T-helper 2 cell treated with Interferon-gamma antibody and Interleukin-4, amounts not matched to agents 100 ng/mL and 5 ng/mL, for 36 hours (primary cell): ENCODE results near the gene NDNF. TPM values are rescaled to one million over a fixed set of nuclear protein-coding genes. Genes with fewer than 3 reads are reported as not detected.

ENCODE experiments used
- intact Hi-C: fragments of 100-400 bp; cut with micrococcal nuclease; formaldehyde crosslinking; loops from one replicate; pipeline ENCODE4 v1.15.1; 2023
- total RNA-seq: library from RNA; stranded (reverse); gene quantifications from 2 replicates; pipeline ENCODE4 v1.2.3, GENCODE V29; 2022

The NDNF gene
- total RNA-seq, 1 donor from 2014 or later: not detected

DNA sequence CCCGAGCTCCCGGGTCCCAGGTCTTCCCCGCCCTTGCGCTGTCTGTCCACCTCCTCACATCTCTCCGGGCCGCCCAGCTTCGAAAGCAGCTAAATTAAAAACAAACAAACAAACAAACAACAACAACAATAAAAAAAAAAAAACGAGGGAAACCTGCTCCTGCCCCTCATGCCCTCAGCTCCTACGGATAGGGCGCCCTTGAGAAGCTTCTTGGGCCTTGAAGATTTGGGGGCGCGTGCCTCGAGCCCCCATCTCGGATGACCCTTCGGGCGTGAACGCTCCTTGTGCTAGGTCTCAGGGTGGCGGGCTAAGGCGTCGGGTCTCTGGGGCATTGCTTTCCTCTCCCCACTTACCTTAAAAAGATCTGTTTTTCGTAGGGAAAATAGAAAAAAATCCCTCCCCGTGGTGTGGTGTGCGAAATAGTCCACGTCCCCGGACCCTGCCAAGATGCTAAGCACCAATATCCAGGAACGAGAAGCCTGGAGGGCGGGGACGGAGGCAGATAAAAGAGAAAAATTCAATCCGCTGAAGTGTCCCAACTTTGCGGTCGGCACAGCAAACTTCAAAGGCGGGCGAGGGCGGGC, 603 bp downstream of the NDNF start:
- intact Hi-C loops: loop anchor here (10.0 kb wide), 1 partner anchor 147 kb away; the partner anchor contains the start of gene PRDM5

DNA sequence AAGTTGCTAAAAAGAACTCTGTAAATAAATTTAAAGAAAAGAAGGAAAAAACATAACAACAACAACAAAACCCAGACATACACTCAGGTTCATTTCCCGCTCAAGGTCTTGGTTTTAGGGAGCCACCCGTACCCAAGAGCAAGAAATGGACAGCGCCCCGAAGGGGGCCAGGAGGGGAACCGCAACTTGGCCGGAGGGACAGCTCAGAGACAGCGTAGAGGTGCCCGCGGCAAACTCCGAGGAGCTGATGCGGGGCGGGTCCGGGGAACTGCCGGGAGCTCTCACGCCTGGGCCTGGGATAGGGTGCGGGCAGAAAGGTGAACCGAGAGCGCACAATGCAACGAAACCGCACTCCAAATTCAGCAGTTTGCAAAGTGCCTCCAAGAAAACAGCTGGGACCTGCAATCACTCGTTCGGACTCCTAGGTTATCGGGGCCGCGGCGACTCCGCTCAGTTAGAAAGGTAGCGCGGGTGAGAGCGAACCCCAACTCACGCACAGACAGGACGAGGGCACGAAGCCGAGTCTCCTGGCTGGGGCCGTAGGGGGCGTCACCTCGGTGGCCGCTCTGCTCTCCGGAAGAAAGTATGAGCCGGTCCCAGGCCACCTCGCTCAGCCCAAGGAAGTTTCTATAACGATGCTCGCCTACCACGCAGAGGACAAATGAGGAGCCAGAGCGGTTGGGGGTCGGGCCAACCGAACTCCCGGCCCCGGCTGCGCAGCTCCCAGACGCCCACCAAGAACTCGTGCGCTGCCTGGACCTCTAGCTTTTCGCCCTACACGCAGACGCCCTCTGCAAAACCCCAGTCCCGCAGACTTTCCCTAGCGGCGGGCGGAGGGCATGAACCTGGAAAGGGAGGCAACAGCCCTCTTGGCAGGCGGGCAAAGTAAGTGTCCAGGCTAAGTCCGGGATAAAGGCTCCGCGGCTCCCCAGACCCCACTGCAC, 1.4 kb downstream of the NDNF start:
- intact Hi-C loops: loop anchor here (10.0 kb wide), 1 partner anchor 146 kb away; the partner anchor contains the start of gene PRDM5

DNA sequence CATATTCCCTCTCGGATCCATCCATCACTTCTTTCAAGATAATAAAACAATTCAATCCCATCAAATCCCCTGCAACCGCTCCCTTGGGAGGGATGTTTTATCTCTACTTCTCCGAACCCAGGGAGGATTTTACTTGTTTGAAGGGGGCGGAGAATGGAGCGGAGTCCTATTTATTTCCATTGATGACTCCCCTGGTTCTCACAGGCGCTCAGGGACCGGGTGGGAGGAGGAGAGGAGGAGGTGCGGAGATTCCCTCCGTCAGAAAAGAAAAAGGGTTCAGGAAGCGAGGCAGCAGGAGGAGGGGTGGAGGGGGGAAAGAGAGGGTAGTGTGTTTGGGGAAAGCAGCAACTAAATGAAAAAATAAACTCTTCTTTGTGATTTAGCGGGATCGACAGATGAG, 2.1 kb downstream of the NDNF start:
- intact Hi-C loops: loop anchor here (10.0 kb wide), 1 partner anchor 145 kb away; the partner anchor contains the start of gene PRDM5

DNA sequence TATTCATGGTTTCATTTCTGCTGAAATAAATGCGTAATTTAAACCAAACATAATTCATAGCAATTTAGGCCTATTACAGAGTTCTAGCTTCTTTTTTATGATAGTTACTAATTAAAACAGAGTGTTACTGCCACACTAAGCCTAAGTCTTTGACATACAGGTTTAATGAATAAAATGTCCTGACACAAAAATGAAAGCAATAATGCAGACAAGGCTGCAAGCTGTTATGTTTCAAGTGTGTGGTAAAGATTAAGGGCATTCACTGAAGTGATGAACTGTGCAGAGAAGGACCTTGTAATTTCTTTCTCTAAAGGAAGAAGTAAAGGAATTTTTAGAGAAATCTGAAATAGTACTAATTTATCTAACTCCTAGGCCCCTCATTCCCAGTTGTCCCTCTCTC, 2.9 kb downstream of the NDNF start:
- intact Hi-C loops: no loop called here

DNA sequence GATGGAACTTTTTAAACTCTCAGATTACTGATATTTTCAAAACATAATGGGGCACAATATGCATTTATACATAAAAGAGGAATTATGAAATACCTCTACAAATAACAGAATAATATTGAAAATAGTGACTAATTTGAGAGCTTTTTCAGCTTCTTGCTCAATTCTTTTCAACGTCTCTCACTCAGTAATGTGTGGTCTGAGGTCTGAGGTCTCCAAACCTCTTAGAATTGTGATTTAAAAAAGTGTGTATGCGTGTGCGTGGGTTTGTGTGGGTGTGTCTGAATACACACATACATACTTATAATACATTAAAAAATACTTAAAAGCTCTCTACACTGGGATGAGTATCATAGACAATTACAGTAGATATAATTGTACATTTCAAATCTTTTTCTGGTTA, 7.9 kb downstream of the NDNF start:
- intact Hi-C loops: no loop called here

DNA sequence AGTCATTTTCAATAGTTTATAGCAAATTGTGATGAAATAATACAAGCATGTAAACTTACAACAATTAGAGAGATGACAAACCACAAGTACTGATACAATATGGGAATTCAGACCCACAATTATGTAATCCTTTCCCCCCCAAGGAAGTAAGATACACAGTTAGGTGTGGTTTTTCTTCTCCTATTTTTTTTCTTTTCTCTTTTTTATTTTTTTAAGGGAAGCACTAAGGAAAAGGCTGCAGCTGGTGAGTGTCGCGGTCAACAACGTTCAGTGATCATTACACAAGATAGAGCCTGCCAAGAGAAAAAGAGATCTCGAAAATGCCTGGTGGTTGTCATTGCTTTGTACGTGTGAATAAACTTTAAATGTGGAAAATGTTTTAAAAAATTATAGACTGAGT, 9.8 kb downstream of the NDNF start:
- intact Hi-C loops: no loop called here

DNA sequence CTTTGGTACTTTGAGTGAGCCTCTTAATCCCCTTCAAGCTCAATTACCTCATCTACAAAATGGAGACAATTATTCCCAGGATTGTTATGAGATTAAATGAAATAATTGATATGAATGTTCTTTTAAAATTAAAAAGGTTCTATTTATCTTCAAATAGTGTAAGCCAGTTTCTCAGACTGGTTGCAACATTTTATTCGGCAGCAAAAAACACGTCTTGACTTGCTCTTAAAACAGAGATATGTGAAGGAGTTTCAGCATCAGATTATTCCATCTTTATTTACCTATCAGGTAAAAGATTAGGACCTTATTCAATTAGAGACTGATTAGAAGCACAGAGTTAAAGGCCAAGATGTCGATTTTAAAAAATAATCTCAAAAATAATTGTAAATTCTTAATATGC, 10.5 kb downstream of the NDNF start:
- intact Hi-C loops: no loop called here

DNA sequence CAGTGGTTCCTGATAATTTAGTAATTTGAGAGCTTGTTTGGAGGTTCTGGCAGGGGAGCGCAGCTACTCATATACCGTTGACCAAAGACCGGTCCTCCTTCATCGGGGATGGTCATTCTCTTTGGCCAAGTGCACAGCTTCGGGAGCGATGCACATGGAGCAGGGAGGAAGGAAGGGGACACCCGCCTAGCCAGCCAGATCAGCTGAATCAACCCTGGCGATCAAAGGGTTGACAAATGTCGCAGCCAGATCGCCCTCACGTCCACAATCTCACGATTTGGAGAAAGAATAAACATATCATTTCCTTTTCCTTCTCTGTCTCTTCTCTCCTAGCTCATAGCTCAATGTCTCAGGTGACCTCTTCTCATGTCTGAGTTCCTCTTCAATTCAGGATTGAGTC, 11.1 kb downstream of the NDNF start:
- intact Hi-C loops: no loop called here

DNA sequence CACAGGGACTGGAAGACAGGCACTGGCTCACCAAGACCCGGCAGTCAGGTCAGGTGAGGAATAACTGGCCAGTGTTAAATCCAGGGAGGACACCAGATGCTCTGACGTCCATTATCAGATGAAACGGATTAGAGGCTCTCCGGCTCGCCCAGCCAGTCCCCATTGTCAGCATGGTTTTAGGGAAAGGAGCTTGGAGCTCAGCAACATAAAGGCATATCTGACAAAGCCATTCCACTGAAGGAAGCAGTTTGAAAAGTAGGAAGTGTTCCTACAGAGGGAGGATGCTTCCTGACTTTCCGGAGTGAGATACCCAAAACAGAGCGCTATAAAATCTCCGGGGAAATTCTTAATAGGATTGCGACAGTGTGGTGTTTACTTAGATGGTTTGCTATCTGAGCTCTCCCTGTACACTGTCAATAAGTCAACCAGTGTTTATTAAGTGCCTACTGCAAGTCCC, 14.8 kb downstream of the NDNF start:
- intact Hi-C loops: no loop called here

DNA sequence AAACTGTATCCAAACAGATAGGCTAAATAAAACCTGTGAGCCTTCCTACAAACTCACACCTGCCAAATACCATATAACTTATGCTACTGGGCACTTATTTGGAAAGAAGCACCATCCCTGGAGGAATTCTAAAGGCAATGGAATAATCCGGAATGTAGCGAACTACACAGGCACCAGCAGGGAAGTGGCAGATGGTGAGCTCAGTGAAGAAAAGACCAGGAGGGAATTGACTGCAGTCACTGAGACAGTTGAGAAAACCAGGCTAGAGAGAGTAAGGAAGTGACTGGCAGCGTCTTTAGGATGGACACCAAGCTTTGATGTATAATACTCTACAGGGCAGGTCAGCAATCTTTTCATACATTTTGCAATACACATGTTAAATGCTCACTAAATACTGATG, 16.3 kb downstream of the NDNF start:
- intact Hi-C loops: no loop called here

DNA sequence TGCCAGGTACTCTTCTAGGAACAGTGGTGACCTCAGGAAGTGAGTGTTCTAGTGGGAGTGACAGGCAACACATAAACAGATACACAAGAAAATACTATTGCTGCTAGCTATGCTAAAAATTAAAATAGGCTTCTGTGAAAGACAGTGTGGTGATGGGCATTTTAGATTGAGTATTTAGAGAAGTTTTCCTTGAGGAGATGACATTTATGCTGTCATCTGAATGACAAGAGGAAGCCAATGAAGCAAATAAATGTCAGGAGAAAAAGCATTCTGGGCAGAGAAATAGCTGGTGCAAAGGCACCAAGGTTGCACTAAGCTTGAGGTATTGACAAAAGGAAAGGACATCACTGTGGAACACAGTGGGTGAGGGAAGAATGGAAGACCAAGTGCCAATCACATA, 18.0 kb downstream of the NDNF start:
- intact Hi-C loops: no loop called here

DNA sequence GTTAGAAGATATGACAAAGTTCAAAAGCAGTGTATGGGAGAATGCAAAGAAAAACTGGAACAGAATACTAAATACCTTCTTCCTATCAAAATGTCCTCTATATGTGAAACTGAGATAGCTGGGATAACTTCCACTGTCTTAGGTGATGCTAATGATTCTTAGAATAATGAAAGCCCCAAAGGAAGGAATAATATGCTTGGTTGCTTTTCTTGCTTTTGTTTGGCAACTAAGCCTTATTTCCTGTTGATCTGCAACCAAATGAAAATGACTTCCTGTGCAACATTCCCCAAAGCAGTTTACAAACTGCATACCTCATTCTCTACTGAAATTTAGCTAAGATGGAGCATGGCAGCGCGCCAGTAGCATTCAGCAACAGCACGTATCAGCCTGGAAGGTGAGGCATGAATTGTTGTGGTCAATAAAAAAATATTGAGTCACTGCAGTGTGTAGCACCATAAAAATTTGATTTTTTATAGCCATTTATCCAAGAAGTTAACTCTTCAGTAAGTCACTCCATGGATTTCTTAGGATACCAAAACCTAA, 18.7 kb downstream of the NDNF start:
- intact Hi-C loops: no loop called here

DNA sequence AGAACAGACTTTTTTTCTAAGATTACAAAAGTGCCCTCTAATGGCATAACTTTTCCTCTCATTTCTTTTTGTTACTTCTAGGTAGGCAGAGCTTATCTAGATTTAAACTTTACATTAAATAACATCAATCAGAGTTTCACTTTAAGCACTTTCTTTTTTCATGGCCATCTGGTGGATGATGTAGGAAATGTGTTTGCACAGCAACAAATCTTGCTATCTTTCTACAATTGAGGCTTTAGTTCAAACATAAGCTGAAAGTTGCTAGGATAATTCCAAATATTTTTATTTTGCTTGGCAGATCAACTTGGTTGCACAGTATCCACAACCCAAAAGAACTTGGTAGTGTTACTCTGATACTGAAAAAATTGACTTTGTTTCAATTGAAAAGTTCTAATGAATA, 22.0 kb downstream of the NDNF start:
- intact Hi-C loops: no loop called here

DNA sequence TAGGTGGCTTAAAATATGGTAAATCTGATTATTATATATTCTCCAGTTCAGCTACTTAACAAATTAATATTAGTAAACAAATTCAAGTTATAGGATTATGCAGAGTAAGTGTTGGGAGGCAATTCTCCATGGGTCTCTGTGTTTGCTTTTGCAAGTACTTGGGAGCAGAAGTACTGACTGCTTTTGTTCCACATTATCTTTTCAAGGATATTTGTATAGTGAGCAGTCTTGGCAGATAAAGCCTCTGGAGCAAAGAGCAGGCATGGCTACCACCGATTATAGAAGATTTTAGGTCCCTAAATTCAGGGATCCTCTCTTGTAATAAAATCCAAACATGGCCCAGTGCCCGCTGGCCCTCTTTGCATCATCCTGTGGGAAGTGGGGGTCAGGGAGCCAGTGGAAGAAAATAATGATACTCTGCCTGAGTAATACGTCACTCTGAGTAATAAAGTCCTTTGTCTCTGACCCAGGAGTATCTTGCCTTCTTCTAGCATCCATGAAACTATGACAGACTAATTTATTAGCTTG, 23.2 kb downstream of the NDNF start:
- intact Hi-C loops: no loop called here

DNA sequence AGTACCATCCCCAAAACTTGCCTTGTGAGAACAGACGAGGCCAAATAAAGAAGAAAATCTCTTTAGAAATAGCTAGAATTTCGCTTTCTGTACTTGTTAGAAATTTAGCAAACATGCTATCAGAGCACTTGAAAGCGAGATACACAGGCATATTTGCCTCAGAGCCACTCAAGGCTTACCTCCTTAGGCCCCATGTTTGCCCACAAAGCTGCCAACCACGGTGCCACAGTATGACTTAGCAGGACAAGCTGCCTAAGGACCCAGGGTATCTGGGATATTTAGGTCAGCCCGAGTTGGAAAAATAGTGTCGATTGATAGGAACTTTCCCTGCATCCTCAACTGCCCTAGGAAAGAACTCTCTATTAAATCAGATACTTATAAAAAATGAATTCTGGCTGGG, 24.2 kb downstream of the NDNF start:
- intact Hi-C loops: no loop called here

DNA sequence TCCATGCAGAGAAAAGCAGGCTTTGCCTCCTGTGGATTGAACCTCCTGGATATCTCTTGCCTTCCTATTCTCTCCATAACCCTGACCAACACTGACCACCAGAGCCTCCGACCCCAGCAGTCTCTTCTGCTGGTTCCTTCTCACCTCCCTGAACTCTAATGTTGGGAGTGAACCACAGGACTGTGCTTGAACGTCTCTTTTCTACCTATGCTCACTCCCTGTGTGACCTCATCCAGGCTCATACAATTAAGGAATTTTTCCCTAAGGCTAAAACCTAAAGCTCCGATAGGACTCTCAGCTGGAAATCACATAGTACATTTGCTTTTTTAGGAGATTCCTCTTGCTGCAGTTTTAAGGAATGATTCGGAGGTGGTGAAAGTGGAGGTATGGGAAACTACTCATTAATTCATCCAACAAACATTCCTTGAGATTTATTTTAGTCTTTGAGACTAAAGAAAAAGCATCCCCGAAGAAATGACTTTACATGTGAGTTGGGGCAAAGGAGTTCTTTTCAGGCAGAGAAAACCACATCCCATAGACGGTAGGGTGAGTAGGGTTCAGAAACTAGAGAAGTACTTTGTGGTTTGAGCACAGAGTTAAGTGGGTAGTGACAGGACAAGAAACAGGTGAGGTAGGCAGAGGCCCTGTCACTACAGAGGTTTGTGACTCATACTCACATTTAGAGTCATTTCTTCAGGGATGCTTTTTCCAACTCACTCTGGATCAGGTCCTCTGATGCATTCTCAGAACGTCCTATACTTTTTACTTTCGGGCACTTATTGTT, 30.8 kb downstream of the NDNF start:
- intact Hi-C loops: no loop called here

DNA sequence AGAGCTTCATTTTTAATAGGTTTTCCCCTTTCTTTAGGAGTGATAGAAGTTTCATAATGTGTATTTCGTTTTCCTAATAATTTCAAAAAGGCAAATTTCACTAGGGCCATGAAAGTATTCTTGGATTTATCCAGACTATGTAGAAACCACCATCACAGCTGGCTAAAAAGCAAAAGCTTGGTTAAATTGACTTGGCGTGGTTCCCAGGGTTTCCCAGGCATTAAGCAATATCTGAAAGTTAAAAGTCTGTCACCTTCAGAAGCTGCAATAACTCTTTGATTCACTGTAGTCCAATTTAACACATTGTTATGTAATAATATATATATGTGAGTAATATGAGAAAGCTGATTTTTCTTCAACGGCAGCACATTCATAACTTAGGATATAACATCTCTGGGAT, 38.3 kb downstream of the NDNF start:
- intact Hi-C loops: no loop called here

DNA sequence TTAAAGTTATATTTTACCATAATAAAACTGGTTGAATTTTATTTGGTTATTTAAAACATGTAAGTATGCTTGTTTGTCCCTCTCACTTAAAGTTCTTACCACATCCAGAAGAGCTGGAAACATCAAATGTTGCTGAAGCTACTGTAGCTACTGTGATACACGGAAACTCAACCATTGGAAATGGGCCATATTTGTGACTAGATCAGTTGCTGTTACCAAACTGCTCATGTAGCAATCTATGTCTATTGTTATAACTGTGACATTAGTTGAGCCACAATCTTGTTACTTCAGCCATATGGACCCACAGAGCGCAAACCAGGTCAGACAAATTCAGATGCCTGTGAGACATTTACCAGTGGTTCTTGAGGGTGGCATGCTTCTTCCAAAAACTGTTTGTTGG, 41.6 kb downstream of the NDNF start:
- intact Hi-C loops: no loop called here

DNA sequence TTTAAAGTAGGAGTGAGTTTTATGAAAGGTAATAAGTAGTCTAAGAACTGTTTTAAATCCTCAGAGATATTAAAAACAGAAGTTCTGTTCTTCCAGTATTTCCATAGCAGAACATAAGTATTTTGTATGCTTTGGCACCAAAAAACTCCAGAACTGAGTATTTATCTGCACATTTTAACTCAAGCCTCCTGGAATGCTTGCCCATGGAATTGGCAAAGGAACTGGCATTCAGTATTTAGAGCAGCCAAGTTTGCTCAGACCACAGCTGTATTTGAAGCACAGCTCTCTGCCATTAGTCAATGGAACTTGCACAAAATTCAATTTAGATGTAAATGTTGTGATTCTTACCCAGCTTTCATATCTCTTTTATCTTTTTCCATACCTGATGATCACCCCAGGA, 42.2 kb downstream of the NDNF start:
- intact Hi-C loops: no loop called here

DNA sequence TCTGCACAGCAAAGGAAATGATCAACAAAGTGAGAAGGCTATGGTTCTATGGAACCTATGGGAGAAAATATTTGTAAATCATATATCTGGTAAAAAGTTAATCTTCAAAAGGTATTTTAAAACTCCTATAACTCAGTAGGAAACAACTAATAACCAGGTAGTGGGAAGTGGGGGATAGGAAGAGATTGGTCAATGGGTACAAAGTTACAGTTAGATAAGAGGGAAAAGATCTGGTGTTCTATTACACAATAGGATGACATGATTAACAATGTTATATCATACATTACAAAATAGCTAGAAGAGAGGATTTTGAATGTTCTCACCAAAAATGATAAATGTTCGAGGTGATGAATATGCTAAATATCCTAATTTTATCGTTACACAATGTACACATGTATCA, 46.3 kb downstream of the NDNF start:
- intact Hi-C loops: no loop called here

DNA sequence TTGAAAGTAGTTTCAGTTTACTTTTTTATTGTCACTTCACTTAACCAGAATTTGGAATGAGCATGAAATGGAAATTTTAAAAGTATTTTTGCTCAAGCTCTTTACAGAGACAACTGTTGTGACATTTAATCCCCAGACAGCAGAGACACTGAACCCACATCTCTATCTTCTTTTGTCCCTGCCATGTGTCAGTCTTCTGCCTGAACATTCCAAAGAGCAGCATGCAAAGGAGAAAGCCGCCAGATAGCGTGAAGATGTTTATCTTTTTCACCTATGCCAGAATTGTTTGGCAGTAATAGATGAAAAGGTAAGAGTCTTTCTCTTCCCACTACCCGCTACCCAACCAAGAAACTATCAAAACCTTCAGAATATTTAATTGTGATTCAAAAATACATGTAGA, 46.8 kb downstream of the NDNF start:
- intact Hi-C loops: no loop called here
